Glutamatergic neuron (in vitro differentiated cells): Measurements from ENCODE around the gene NABP2. TPM values are rescaled to one million over a fixed set of nuclear protein-coding genes. Genes with fewer than 3 reads are reported as not detected.

Experiments
- DNase-seq: peaks from one replicate; pipeline ENCODE4 v3.0.0; 2022
- H3K27ac Mint-ChIP-seq: one replicate; pipeline ENCODE4 v1.8.0; 2020; ENCODE audit warnings: mild to moderate bottlenecking, mixed read lengths, inconsistent platforms; ENCODE audit not compliant: unreplicated experiment
- H3K27me3 Mint-ChIP-seq: one replicate; pipeline ENCODE4 v1.8.0; 2020; ENCODE audit warnings: mild to moderate bottlenecking, moderate library complexity, mixed read lengths, inconsistent platforms; ENCODE audit not compliant: unreplicated experiment
- H3K36me3 Mint-ChIP-seq: one replicate; pipeline ENCODE4 v1.8.0; 2020; ENCODE audit warnings: mild to moderate bottlenecking, mixed read lengths, inconsistent platforms; ENCODE audit not compliant: unreplicated experiment
- H3K4me1 Mint-ChIP-seq: one replicate; pipeline ENCODE4 v1.8.0; 2020; ENCODE audit warnings: mild to moderate bottlenecking, low read depth, mixed read lengths, inconsistent platforms; ENCODE audit not compliant: unreplicated experiment
- H3K4me3 Mint-ChIP-seq: one replicate; pipeline ENCODE4 v1.8.0; 2020; ENCODE audit warnings: mild to moderate bottlenecking, mixed read lengths, inconsistent platforms; ENCODE audit not compliant: unreplicated experiment
- H3K9me3 Mint-ChIP-seq: one replicate; pipeline ENCODE4 v1.8.0; 2020; ENCODE audit warnings: mild to moderate bottlenecking, moderate library complexity, mixed read lengths, inconsistent platforms; ENCODE audit not compliant: unreplicated experiment
- total RNA-seq: library from RNA; stranded (reverse); fragmentation: NEBNext Ultra II Directional; extraction: Animal tissue kit (Norgen Biotek cat#: 25700); gene quantifications from one replicate; pipeline ENCODE4 v1.2.1, GENCODE V29; 2021; ENCODE audit not compliant: unreplicated experiment
- TF ChIP-seq, protein P1 (sequence below): fragments of 200-600 bp; sonication (generic); IDR thresholded peaks from one replicate; pipeline ENCODE4 v1.5.0; 2021; ENCODE audit not compliant: partially characterized antibody, unreplicated experiment

The NABP2 gene
- total RNA-seq, 1 donor from 2014 or later = 42.6 TPM

DNA sequence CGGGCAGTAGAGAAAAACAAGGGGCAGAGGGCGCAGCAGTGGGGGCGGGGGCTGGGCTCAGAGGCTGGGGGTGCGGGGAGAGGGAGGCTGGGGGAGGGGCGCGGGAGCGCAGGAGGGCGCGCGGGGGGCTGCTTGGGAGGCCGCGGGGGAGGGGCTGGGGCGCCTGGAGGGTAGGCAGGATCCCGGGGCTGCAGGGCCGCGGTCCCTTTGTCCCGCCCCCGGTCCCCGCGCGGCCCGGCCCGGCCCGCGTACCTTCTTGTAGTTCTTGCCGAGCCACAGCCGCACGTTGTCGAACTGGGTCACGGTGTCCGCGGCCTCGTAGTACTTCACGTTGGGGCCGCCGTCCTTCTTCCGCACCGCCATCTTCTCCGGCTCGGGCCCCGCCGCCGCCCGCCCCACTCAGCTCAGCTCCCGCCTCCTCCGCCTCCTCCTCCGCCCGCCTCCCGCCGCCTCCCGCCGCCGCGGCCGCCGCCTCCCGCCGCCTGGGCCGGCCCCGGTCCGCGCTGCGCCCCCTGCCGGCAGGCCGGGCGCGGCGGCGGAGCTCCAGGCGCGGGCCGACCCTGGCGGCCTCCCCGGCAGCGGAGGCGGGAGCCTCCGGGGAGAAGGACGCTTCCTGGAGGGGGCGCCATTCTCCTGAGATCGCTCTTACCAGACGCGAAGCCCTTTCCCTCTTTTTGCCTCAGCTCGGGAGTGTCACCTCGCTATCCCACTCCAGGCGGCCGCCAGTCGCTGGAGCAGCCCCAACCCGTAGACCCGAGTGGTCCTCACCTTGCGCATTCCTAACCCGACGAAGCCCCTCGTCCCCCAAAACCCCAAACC, 34.8 kb upstream of the NABP2 start, which contains the start of gene SMARCC2:
Gene SMARCC2 (minus strand): TSS at position 385 of the 819 bp plus-strand sequence. CDS start 22 bp downstream, at position 363.
- H3K36me3 Mint-ChIP-seq = peaks cover 4% of the 10 kb centered on the region
- TF ChIP-seq, protein P1, sequence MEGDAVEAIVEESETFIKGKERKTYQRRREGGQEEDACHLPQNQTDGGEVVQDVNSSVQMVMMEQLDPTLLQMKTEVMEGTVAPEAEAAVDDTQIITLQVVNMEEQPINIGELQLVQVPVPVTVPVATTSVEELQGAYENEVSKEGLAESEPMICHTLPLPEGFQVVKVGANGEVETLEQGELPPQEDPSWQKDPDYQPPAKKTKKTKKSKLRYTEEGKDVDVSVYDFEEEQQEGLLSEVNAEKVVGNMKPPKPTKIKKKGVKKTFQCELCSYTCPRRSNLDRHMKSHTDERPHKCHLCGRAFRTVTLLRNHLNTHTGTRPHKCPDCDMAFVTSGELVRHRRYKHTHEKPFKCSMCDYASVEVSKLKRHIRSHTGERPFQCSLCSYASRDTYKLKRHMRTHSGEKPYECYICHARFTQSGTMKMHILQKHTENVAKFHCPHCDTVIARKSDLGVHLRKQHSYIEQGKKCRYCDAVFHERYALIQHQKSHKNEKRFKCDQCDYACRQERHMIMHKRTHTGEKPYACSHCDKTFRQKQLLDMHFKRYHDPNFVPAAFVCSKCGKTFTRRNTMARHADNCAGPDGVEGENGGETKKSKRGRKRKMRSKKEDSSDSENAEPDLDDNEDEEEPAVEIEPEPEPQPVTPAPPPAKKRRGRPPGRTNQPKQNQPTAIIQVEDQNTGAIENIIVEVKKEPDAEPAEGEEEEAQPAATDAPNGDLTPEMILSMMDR = peak; percentile 81
- H3K9me3 Mint-ChIP-seq = peaks cover 24% of the 10 kb centered on the region
- peak; percentile 93 for DNase-seq
- peaks cover 21% of the 10 kb centered on the region for H3K27me3 Mint-ChIP-seq
- peak within 1 kb of the TSS; percentile 96 for H3K27ac Mint-ChIP-seq
- peaks cover 8% of the 10 kb centered on the region for H3K4me1 Mint-ChIP-seq
- H3K4me3 Mint-ChIP-seq = peak within 1 kb of the TSS; percentile 97

DNA sequence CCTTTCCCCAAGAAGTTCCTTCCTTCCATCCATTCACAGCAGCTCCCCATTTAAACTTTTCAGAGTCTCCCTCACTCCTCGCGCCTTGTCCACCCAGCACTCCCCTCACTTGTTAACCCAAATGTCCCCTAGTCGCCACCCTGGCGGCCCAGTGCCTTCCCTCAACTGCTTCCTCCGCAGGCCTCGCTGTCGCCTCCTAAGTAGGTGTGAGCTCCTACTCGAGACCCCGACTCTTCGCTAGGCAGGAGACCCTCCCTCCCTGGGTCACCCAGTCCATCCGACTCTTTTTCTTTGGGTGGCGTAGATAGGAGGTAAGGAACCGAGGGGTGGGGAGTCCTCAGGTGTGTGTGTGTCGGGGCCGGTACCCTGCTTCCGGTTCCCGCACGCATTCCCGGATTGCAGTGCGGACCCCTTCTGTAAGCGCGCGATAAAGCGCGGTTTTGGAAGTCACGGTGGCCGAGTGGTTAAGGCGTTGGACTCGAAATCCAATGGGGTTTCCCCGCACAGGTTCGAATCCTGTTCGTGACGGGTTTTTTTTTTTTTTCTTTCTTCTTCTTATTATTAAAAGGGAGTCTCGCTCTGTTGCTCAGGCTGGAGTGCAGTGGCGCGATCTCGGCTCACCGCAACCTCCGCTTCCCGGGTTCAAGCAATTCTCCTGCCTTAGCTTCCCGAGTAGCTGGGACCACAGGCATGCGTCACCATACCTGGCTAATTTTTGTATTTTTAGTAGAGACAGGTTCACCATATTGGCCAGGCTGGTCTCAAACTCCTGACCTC, 34.0 kb upstream of the NABP2 start:
- Mint-ChIP-seq H3K4me3 (peak overlapping the region; percentile 97), H3K27me3 (peaks cover 21% of the 10 kb centered on the region), H3K9me3 (peaks cover 24% of the 10 kb centered on the region)

DNA sequence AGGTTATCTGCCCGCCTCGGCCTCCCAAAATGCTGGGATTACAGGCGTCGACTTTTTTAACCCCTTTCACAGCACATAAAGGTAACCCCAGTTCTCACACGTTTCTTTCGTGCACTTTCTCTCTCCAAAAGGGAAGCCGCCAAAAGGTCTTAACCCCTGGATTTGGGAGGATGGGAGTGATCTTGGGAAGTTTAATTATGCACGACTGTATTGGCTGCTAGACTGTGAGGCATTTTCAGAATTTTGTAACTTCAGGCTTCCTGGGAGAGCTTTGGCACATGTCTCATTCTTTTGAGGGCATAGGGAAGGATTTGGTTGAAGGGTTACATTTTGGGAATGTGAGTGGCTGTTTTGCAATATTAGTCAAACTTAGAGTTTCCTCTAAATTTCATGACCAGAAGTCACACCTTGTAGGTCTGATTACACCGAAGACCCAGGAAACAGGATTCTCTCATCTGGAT, 33.4 kb upstream of the NABP2 start:
- DNase-seq = no peak
- Mint-ChIP-seq H3K4me3 (peak overlapping the region; percentile 97), H3K27me3 (peaks cover 21% of the 10 kb centered on the region), H3K27ac (peak overlapping the region; percentile 96), H3K36me3 (peaks cover 4% of the 10 kb centered on the region), H3K4me1 (peaks cover 8% of the 10 kb centered on the region), H3K9me3 (peaks cover 23% of the 10 kb centered on the region)
- TF ChIP-seq, protein P1 = no peak

More for the DNA sequence above, 34.0 kb upstream of the NABP2 start:
- TF ChIP-seq, protein P1 = peak; percentile 37
- H3K36me3 Mint-ChIP-seq = peaks cover 4% of the 10 kb centered on the region
- H3K4me1 Mint-ChIP-seq = peaks cover 8% of the 10 kb centered on the region
- DNase-seq = peak; percentile 90
- H3K27ac Mint-ChIP-seq = peak overlapping the region; percentile 96

DNA sequence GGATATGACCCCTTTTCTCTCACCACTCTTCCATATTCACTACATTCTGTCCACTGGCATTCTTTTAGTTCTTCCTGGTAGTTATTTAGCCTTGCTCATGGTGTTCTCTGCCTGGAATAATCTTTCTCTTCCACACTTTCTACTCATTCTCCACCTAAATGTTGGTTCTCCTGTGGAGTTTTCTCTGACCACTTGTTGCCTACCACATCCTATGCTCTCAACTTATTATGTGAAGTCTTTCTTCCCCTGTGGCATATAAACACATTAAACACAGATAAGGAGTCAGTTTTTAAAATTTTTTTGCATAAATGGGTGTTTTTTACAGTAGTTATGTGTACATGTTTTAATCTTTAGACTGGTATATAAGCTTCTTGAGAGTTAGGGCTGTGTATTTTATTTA, 31.6 kb upstream of the NABP2 start:
- Mint-ChIP-seq H3K4me1 (peaks cover 6% of the 10 kb centered on the region), H3K9me3 (peaks cover 22% of the 10 kb centered on the region), H3K4me3 (no peak overlapping the region), H3K27ac (no peak overlapping the region), H3K27me3 (peaks cover 21% of the 10 kb centered on the region), H3K36me3 (peaks cover 4% of the 10 kb centered on the region)
- DNase-seq = no peak
- TF ChIP-seq, protein P1 = no peak
